Body of pancreas (tissue), 4 donors: ENCODE data around the gene PACRG.

Experiments
- POLR2A ChIP-seq, 3 donors: fragments of 450-650 bp; IDR thresholded peaks; one replicate each; pipeline ENCODE4 v1.6.1; 2016; ENCODE audit warnings: antibody characterized with exemption in 3 of 3, mild to moderate bottlenecking in 2 of 3
- TF ChIP-seq, protein P1 (sequence below), 7 experiments: fragments of 450-650 bp in 4 of 7; fragments of 200-600 bp in 3 of 7; sonication (generic) in 3 of 7; IDR thresholded peaks; one replicate each; pipeline ENCODE4 v1.5.1; 2016 to 2019; ENCODE audit warnings: antibody characterized with exemption in 7 of 7

DNA sequence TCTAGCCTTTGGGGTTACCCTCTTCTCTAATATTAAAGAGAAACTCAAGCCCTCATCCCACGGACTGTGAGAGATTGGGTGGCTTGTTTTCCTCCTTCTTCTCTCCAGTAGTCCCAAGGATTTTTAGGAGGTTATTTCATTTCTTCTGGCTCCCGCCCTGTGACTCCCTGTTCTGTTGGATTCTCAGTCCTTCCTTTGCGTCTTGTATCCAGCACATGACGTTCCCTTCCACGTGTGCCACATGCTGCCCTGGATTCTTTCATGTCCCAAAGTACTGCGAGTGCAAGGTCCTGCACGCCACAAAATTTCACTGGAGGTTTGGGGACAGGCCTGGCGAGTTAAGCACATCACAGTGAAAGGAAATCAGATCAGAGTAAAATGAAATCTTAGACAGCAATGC lies 213.4 kb downstream of the PACRG start:
- TF ChIP-seq, protein P1, sequence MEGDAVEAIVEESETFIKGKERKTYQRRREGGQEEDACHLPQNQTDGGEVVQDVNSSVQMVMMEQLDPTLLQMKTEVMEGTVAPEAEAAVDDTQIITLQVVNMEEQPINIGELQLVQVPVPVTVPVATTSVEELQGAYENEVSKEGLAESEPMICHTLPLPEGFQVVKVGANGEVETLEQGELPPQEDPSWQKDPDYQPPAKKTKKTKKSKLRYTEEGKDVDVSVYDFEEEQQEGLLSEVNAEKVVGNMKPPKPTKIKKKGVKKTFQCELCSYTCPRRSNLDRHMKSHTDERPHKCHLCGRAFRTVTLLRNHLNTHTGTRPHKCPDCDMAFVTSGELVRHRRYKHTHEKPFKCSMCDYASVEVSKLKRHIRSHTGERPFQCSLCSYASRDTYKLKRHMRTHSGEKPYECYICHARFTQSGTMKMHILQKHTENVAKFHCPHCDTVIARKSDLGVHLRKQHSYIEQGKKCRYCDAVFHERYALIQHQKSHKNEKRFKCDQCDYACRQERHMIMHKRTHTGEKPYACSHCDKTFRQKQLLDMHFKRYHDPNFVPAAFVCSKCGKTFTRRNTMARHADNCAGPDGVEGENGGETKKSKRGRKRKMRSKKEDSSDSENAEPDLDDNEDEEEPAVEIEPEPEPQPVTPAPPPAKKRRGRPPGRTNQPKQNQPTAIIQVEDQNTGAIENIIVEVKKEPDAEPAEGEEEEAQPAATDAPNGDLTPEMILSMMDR (IDR thresholded peaks at IDR 0.05) = no peak
- TF ChIP-seq POLR2A (IDR thresholded peaks at IDR 0.05) = no peak
